ENCODE measurements around the gene LRRK1.
A peak's percentile ranks its signal among the peaks of the same experiment; 100 is the strongest.

The LRRK1 gene

DNA sequence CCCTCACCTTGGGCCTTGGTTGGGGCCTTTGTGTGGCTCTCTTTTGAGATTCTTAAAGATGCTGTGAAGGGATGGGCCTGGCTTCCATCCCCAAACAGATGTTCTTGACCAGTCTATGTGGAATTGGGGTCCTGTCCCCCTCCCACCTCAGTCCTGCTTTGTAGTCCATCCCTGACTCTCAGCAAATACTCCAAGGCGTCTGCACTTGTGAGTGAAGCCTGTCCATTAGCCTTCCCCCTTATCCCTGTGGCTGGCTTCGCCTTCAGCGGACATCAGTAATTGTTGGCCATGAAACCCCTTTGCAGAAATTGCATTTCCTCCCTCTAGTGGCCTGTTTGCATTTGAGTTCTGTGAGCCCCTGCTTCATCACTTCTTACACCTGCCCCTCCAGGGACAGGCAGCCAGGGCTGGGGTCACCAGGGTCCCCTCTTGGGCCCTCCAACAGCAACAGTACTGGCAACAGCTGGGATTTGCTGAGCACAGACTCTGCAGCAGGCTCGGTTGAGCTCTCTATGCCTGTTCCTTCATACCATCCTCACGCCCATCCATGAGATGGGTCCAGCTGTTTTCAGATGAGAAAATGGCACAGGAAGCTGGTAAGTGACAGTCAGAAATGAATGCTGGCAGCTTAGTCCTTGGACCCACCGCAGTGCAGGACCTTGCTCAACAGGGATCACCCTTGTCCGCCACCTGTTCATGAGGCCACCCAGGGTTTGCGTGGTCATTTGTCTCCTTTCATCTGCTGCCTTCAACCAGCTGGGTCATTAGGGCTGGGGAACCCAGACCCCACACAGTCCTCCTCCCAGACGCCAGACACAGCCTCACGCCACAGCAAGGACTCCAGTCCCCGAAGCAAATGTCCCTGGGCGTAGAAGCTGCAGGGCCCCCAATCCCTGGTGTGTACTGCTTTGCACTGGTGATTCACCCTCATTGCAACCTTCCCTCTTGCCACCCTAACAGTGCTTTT lies 8.9 kb upstream of the LRRK1 start:
- no peak for DNase-seq (ENCODE audit: extremely low spot score, insufficient read length, low read depth)
- FAIRE-seq: no peak

DNA sequence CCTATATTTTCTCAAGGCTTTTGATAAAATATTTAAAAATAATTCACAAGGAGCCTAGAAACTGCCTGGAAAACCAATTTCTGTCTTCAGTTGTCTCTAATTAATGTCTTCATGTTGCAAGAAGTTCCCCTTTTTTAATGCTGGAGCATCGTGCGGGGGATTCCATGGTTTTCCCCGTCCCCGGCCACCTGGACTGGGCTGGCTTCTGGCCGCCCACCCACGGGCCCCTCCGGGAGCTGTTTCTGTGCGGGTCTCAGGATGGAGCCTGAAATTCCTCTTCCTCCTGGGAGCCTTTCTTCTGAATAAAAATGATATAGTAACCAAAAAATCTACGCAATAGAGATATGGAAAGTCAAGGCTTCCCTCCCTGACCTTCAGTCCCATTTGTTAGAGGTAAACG lies 8.1 kb upstream of the LRRK1 start:
- no peak for DNase-seq (ENCODE audit: extremely low spot score, insufficient read length, low read depth)
- no peak for FAIRE-seq

DNA sequence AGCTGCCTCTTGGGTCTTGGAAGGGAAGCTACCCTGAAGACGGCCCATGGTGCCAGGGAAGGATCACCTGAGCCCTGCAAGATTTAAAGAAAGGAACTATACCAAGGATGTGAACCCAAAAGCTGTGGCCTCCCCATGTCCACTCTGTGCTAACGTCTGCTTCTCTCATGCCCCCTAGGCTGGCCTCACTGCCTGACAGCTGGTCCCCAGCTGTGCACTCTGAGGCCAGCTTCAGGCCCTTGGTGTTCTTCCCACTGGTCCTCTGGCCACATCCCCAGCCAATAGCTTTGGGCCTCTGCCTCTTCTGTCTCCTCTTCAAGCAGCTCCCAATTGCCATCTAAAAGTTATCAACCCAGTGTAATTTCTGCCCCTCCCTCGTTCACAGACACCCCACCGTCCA lies 5.2 kb upstream of the LRRK1 start:
- DNase-seq (ENCODE audit: extremely low spot score, insufficient read length, low read depth): no peak
- FAIRE-seq: no peak

DNA sequence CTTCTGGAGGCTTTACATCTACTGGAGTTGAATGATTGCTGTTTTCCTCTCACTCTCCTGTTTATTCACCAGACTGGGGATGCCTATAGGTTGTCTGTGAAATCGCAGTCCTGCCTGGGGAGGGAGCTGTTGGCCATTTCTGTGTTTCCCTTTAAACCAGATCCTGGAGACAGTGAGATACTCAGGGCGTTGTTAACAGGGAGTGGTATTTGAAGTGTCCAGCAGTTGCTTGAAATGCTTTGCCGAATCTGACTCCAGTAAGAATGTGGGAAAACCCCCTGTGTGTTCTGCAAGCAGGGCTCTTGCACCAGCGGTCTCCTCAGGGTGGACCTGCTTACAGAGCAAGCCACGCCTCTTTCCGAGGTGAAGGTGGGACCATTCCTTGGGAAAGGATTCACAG lies 4.3 kb upstream of the LRRK1 start:
- no peak for DNase-seq (ENCODE audit: extremely low spot score, insufficient read length, low read depth)
- FAIRE-seq: no peak

DNA sequence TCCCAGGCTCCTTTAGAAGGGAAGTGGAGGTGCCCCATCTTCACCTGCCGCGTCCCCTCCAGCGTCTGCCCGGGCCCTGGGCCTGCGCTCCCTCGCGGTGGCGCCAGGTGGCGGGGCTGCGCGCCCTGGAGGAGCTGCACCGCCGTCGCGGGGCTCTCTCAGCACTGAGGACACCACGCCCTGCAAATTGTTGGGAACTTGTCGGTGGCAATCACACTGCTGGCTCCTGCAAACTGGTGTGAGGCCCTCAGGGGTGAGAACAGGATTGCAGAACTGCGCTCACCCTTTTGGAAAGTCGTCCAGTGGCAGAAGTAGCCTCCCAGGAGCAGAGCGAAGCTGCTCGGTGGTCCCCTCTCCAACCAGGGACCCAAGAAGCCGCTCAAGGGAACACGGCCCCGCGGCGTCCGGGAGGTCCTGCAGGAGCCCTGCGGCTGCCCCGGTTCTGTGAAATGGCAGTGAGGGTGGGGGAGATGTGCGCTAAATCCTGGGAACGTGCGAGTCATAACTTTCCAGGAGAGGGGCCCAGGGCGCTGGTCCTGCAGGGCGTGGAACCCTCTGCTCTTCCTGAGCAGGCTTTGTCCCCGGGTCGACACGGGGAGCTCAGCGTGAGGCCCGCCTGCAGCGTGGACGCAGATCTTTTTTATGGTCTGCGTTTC lies 995 bp upstream of the LRRK1 start:
- peak; percentile 85 for FAIRE-seq
- DNase-seq (ENCODE audit: extremely low spot score, insufficient read length, low read depth): peak; percentile 75

DNA sequence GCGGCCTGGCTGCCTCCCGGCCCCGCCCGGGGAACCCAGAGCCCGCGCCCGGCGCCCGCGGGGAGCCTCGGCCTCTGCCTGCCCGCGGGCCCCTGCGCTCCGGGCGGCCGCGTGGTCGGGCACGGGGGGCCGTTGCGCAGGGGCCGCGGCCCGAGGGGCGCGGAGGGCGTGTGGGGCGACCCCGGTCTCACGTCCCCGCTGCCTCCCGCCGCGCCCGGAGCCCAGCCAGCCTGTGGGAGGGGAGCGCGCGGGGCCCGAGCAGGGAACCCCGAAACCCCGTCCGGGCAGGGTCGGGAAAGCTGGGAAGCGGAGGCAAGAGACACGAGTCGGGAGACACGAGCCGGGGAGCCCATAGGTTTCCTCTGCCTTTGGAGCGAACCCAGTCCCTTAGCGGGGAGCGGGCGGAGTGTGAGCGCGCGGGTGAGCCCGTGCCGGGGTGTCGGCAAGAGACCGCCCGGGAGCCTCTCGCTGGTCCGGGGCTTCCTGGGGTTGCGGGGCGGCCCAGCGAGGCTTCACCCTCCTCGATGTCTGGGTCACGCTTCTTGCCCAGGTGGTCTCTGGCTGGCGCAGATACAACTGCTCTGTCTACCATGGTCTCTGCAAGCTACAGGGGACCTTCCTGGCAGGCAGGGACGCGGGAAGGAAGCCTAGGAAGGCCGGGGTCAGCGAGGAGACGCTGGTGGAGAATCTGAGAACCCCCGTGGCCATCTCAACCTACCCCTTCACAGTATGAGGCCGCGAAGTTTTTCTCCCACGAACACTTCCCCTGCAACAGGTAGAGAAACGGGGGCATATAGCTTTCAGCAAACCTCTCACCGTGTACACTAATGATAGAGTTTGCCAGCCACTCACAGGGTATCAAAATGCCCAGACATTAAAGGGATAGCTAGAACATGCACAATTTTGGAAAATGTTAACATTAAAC lies 586 bp downstream of the LRRK1 start:
- FAIRE-seq (no peak), DNase-seq (ENCODE audit: extremely low spot score, insufficient read length, low read depth) (no peak)

DNA sequence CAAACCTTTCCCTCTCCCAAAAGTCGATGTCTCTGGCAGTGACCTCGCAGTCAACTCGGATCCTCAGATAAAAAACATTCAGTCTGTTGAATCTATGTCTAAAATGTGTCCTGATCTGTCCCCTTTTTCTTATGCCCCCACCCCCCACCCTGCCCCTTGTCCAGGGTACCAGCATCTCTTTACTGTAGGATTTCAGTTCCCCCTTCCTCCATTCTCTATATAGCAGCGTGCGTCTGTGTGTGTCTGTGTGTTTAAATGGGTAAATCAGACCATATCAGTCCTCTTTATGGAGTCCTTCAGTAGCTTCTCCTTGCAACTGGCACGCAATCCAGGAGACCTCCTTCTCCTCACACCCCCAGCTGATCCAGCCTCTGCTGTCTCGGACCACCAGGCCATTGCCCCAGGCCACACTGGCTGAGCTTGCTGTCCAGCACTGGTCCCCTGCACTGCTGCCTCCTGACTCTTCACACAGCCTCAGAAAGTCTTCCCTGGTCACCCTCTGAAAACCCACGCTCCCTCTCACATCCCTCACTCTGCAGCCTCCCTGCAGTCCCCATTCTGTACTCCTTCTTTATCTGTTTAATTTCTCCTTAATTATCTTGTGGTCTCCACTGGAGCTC lies 1.5 kb downstream of the LRRK1 start:
- DNase-seq (ENCODE audit: extremely low spot score, insufficient read length, low read depth): no peak
- peak; percentile 51 for FAIRE-seq

DNA sequence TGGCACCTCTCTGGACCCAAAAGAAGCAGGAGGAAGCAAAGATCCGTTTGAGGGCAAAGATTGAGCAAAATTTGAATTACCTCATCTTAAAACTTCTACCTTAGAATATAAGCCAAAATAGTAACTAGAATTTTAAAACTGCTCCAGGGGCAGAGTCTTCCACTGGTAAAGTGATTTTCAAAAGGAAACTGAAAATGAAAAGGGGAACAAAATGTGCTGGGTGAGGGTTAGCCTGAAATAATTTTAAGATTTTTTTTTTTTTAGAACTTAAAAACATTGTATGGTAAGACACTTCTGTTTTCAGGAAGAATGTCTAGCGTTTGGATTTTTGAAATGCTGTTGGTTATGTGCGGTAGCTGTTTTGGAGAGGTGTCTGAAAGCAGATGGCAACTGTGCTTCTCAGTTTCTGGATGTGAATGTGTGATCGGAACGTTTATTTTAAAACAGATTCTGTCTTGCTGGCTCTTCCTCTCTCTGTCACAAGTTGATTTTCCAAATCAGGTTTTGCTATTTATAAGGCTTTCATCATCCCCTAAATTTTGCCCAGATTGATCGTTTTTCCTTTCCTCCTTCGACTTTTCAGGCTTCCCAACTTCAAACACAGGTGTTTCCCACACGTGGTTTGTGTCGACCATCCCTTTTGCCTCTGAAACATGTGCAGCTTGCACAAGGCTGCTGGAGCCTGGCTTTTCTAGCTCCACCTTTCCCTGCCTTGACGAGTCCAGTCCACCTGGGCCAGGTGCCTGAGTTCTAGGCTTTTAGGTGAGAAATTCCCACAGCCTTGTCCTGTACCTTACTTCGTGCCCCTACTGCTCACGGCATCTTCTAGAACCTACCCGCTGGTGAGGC lies 3.3 kb downstream of the LRRK1 start:
- FAIRE-seq (peak; percentile 64), DNase-seq (ENCODE audit: extremely low spot score, insufficient read length, low read depth) (no peak)

DNA sequence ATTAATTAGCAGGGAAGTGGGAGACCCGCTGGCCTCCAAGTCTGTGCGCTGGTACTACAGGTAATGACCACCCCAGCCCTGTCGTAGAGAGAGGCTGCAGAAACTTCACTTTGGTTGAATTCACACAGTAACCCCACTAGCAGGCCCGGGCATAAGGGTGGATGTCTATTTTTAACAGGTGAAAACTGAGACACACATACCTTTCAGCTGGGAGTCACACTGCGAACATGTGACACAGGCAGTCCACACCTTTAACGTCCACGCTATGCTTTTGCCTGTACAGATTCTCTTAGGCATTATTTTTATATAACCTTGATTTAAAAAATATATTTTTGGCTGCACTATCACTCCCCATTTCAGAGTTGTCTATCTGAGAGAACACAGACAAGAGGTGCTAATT lies 3.9 kb downstream of the LRRK1 start:
- no peak for DNase-seq (ENCODE audit: extremely low spot score, insufficient read length, low read depth)
- FAIRE-seq: peak; percentile 55

DNA sequence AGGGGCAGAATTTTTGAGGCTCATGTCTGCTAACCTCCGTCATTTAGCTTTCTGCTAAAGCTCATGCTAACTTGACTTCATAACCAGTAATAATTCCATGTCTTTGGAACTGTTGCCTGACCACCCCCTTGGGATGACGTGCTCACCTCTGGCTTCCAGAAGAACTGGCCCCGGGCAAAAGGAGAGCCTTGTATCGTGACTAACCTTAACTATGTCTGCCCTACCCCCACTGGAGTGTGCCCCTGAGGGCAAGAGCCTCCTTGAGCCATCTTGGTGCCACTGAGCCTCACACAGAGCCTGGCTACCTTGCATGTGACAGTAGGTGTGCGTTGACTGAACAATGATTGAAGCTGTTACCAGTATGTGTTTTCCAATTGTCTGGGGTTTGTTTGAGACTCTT lies 4.7 kb downstream of the LRRK1 start:
- no peak for FAIRE-seq
- DNase-seq (ENCODE audit: extremely low spot score, insufficient read length, low read depth): no peak

DNA sequence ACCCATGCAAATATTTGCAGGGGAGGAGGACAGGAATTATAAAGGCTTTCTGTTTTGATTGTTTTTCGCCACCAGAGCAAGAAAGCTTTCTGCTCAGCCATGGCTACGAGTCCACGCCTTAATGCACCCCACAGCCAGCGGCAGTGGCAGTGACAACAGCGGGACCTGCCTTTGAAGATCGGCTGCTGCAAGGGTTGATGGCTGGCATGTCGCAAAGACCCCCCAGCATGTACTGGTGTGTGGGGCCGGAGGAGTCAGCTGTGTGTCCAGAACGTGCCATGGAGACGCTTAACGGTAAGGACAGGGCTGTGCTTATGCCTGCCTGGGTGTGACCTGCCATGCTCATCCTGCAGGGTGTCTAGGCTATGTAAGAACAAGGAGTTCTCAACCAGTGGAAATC lies 5.3 kb downstream of the LRRK1 start:
- FAIRE-seq (no peak), DNase-seq (ENCODE audit: extremely low spot score, insufficient read length, low read depth) (no peak)

DNA sequence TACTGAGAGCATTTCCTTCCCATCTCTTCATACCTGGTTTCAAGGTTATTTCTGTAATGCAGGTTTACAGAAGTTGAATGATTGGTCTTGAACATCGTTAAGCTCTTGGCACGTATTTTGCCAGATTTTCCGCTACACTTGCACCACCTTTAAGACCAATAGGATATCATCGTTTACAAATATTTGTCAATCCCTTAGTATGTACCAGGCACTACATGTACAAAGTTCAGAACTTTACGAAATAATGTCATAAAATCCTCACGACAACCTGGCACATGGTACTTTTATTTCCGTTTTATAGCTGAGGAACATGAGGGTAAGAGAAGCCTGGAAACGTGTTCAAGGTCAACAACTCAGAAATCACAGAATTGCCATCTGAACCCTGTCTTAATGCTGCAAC lies 6.3 kb downstream of the LRRK1 start:
- DNase-seq (ENCODE audit: extremely low spot score, insufficient read length, low read depth) (no peak), FAIRE-seq (no peak)

DNA sequence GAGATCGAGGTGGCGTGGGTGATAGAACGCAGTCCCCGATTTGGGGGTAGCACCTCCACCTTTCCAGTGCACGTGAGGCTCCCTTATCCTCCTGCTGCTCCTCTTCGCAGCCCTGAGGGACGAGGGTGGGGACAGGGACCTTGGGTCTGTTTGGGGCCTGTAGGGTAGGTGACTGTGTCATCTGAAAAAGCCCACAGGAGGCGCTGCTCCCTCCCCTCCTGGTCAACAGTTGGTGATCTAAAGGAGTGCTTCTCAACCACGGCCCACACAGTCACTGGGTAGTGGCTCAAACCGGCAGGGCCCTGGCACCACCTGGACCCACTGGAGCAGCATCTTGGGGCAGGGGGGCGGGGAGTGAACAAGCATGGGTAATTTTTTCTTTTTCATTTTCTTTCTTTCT lies 7.1 kb downstream of the LRRK1 start:
- FAIRE-seq (peak; percentile 36), DNase-seq (ENCODE audit: extremely low spot score, insufficient read length, low read depth) (no peak)

DNA sequence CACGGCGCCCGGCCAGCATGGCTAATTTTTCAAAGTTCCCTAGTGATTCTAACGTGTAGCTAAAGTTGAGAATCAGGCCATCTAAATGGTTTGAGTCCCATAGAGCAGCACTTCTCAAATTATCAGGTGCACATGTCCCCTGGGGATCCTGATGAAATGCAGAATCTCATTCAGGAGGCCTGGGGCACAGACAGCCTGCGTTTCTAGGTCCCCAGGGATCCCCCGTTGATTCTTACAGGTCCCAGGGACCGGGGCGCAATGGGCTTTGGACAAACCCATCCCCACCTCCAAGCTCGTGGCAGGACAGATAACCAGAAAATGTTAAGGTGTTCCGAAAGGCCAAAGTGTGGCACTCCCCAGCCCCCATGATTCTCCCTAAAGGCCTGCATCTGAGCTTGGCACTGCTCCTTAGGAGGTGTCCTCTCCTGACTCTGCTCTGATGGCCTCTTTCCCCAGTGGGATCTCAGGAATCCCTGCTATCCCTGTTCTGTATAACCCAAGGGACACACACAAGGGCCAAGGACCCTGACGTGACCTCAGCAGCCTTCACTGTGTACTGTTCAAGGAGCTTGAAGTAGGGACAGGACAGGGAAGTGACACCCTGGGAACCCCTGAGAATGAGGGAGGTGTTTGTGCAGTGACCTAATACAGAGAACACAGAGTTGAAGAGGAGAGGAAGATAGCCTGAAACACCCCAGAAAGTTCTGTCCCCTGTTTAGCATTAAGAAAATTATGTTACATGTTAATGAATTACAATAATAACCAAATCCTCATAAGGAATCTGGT lies 8.0 kb downstream of the LRRK1 start:
- DNase-seq (ENCODE audit: extremely low spot score, insufficient read length, low read depth) (no peak), FAIRE-seq (peak; percentile 80)

DNA sequence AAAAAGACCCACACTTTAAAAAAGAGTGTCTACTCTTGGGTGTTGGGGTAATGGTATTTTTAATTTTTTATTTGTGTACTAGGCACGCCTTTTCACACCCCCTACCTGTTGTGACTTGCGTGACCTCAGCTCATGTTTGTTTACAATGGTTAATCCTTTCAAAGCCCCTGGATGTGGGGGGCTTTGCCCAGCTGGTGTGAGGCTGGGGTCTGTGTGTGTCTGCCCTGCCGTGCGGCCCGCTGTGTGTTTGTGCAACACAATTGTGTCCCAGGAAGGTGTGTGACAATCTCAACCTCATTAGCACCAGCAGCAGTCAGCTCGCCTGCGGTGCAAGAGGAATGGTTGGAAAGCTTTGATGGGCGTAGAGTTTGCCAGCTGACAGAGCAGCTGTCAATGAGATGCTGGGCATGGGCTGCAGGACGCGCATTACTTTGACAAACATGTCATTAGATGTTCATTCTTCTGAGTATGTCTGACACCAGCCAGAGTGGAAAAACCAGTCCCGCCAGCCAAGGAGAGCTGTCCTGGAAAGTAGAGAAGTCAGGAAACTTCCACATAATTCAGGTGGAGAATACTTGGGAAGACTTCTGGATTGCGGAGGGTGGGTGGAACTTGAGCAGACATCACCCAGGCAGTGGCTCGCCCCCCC lies 9.6 kb downstream of the LRRK1 start:
- no peak for FAIRE-seq
- no peak for DNase-seq (ENCODE audit: extremely low spot score, insufficient read length, low read depth)

DNA sequence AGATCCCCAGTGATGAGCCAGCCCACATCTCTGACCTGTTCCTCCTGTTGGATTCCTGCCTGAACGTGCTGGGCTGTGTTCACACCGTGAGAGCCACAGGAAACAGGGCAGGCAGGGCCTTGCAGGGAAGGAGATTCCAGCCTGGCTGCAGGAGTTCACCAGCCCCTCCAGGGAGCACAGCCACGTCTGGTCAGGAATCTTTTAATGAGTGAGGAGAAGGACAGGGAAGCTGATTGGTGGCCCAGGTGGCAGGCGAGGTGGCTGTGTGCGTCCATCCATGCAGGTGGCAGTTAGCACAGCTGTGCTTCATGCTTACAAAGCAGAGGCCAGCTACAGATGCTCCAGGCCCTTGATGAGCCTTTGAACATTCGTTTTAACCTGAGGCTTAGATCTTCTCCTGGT lies 10.5 kb downstream of the LRRK1 start:
- peak; percentile 87 for FAIRE-seq
- DNase-seq (ENCODE audit: extremely low spot score, insufficient read length, low read depth): no peak

DNA sequence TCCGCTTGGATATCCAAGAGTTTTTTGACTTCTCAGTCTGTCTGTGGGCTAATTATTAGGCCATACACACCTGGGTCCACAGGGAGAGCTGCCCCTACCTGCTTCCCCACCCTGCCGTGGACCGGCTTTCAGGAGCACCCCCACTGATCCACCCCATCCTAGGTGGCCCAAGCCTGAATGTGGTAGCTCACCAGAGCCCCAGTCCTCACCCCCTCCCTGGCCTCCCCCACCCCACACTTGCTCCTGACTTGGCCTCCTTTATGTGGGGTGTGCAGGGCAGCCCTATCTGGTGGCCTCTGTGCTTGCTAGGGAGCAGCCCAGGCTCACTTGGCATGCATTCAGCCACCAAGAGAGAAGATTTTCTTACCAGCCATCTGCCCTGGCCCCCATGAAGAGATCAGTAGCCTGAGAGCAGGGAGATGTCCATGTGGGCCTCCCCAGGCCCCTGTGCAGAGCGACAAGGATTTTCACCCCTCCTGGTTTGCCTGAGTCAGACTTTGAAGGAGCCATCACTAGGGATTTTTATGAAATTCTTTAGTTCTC lies 11.2 kb downstream of the LRRK1 start:
- FAIRE-seq (no peak), DNase-seq (ENCODE audit: extremely low spot score, insufficient read length, low read depth) (no peak)

Measured in GM18507 (cell line).